Hematopoietic multipotent progenitor cell treated with erythropoietin and hydrocortisone succinate and interleukin-3 and kit ligand, for 8 days (in vitro differentiated cells): ENCODE data around the gene LRCH4.
"Not testable (repeated sequence)": the region's sequence is repeated elsewhere in the genome, so short reads cannot be mapped to it uniquely, and the experiment has no call there.

ENCODE experiments used
- DNase-seq: peaks from one replicate; pipeline ENCODE4 v3.0.0-alpha.2; 2015

The LRCH4 gene

GRCh38 chr7:100543586-100543985, 42.3 kb downstream of the LRCH4 start:
- DNase-seq, result no peak

- not testable (repeated sequence) for DNase-seq
Observed at GRCh38 chr7:100541309-100541708, 44.6 kb downstream of the LRCH4 start.

- DNase-seq, result no peak
Observed at GRCh38 chr7:100540073-100540723, 45.7 kb downstream of the LRCH4 start.

GRCh38 chr7:100539436-100540006, 46.4 kb downstream of the LRCH4 start:
- DNase-seq, result no peak

- DNase-seq, result peak; percentile 100
Observed at GRCh38 chr7:100538654-100539435, 47.1 kb downstream of the LRCH4 start, which contains the start of gene AGFG2. Gene AGFG2 (plus strand): TSS chr7:100539203. CDS start chr7:100539347, 144 bp downstream.

GRCh38 chr7:100538348-100538653, 47.6 kb downstream of the LRCH4 start:
- DNase-seq, result no peak

- not testable (repeated sequence) for DNase-seq
Observed at GRCh38 chr7:100536695-100537094, 49.2 kb downstream of the LRCH4 start.

GRCh38 chr7:100535982-100536381, 49.9 kb downstream of the LRCH4 start:
- DNase-seq, result not testable (repeated sequence)

GRCh38 chr7:100532165-100533022, 53.5 kb downstream of the LRCH4 start:
- DNase-seq, result peak; percentile 88

GRCh38 chr7:100528108-100528866, 57.6 kb downstream of the LRCH4 start:
- not testable (repeated sequence) for DNase-seq
